Spleen (tissue), 7 donors: Measurements from ENCODE around the gene MOB3A.
A peak's percentile ranks its signal among the peaks of the same experiment; 100 is the strongest.

Experiments used
- POLR2A ChIP-seq, 3 donors: fragments of 450-650 bp; IDR thresholded peaks; one replicate each; pipeline ENCODE4 v1.5.1; 2017; ENCODE audit warnings: antibody characterized with exemption in 3 of 3, mild to moderate bottlenecking in 1 of 3
- POLR2AphosphoS5 ChIP-seq, 3 donors: sonication (generic); formaldehyde crosslinking; IDR thresholded peaks; one replicate each; pipeline ENCODE4 v1.5.1; 2017; ENCODE audit warnings: antibody characterized with exemption in 3 of 3
- TF ChIP-seq, protein P1 (sequence below), 11 experiments: fragments of 200-600 bp in 7 of 11; fragments of 450-650 bp in 4 of 11; sonication (generic) in 4 of 11; IDR thresholded peaks in 8 of 11; conservative IDR thresholded peaks in 3 of 11; 1 replicate in 7 of 11; 2 replicates in 4 of 11; pipeline versions ENCODE4 v1.4.0 to v1.8.0; 2016 to 2021; ENCODE audit warnings: antibody characterized with exemption in 11 of 11, inconsistent platforms in 4 of 11, mild to moderate bottlenecking in 1 of 11
- donor health status: DM: no; HTN: no; CAD: no; lungs with moderate emphysema.
- donor health status: DM: no; HTN: no; CAD: no.
- donor health status: DM: no; HTN: no; CAD: no.

DNA sequence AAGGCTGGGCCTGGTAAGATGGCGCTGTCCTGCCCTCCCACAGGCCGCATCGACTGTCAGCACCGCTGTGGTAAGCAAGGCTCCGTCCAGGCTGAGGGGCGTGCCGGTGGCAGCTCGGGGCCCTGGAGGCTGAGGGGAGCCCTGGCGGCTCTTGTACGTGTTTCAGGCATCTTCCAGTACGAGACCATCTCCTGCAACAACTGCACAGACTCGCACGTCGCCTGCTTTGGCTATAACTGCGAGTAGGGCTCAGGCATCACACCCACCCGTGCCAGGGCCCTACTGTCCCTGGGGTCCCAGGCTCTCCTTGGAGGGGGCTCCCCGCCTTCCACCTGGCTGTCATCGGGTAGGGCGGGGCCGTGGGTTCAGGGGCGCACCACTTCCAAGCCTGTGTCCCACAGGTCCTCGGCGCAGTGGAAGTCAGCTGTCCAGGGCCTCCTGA is 1.8 kb upstream of the MOB3A start:
- TF ChIP-seq, protein P1, sequence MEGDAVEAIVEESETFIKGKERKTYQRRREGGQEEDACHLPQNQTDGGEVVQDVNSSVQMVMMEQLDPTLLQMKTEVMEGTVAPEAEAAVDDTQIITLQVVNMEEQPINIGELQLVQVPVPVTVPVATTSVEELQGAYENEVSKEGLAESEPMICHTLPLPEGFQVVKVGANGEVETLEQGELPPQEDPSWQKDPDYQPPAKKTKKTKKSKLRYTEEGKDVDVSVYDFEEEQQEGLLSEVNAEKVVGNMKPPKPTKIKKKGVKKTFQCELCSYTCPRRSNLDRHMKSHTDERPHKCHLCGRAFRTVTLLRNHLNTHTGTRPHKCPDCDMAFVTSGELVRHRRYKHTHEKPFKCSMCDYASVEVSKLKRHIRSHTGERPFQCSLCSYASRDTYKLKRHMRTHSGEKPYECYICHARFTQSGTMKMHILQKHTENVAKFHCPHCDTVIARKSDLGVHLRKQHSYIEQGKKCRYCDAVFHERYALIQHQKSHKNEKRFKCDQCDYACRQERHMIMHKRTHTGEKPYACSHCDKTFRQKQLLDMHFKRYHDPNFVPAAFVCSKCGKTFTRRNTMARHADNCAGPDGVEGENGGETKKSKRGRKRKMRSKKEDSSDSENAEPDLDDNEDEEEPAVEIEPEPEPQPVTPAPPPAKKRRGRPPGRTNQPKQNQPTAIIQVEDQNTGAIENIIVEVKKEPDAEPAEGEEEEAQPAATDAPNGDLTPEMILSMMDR (IDR thresholded peaks at IDR 0.05 in 8 of 11, conservative IDR thresholded peaks at IDR 0.05 in 3 of 11) = no peak
- TF ChIP-seq POLR2A (IDR thresholded peaks at IDR 0.05) (no peak), POLR2AphosphoS5 (IDR thresholded peaks at IDR 0.05) (peak in 2 of 3 donors; percentile 30 to 38)
